ENCODE results near the gene ARHGEF7. TPM values are rescaled to one million over a fixed set of nuclear protein-coding genes. Genes with fewer than 3 reads are reported as not detected.

ARHGEF7 gene
- total RNA-seq, 1 donor from 2014 or later, result 227 TPM

DNA sequence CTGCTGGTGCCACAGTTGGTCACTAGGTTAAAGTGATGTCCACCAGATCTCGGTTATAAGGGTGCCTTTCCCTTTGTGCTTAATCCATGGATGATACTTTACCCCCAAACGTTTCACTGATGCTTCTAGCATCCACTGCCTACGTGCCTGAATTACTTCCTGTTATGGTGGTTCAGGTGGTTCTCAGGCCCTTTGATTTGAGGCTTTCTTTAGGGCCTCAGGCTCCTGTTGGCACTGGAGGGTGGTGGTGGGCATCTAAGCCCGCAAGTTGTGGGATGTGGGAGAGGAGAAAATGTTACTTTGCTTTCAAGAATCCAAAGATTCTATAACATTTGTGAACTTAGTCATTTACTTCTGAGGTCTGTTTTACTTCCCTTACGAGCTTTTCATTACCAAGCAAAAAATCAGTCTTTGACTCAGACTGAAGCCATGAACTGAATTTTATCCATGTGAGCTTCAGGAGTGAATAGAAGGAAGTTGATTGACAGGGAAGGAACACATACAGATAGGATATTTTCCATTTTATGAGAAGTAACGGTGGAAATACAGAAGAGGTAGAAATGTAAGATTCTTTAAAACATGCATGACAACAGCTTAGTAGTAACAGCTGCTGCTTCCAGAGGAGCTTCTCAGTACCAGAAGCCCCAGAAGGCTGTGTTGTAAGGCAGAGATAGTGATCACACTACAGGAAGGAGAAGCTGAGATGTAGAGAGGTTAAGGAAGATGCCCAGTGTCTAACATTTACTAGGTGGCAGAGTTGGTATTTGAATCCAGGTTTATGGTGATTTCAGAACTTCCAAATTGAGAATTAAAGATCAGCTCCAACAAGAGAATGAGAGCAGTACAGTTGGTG, 65.0 kb downstream of the ARHGEF7 start:
- no peak for DNase-seq
- Mint-ChIP-seq H3K36me3 (ENCODE audit: unreplicated experiment) (peaks cover 4% of the 10 kb centered on the region), H3K27me3 (ENCODE audit: unreplicated experiment) (peaks cover 14% of the 10 kb centered on the region), H3K4me1 (ENCODE audit: low read depth, unreplicated experiment) (peaks cover 84% of the 10 kb centered on the region), H3K4me3 (ENCODE audit: unreplicated experiment) (peak overlapping the region; percentile 20), H3K27ac (ENCODE audit: unreplicated experiment) (peak overlapping the region; percentile 81), H3K9me3 (ENCODE audit: unreplicated experiment) (peaks cover 29% of the 10 kb centered on the region)
- TF ChIP-seq, protein P1, sequence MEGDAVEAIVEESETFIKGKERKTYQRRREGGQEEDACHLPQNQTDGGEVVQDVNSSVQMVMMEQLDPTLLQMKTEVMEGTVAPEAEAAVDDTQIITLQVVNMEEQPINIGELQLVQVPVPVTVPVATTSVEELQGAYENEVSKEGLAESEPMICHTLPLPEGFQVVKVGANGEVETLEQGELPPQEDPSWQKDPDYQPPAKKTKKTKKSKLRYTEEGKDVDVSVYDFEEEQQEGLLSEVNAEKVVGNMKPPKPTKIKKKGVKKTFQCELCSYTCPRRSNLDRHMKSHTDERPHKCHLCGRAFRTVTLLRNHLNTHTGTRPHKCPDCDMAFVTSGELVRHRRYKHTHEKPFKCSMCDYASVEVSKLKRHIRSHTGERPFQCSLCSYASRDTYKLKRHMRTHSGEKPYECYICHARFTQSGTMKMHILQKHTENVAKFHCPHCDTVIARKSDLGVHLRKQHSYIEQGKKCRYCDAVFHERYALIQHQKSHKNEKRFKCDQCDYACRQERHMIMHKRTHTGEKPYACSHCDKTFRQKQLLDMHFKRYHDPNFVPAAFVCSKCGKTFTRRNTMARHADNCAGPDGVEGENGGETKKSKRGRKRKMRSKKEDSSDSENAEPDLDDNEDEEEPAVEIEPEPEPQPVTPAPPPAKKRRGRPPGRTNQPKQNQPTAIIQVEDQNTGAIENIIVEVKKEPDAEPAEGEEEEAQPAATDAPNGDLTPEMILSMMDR (IDR thresholded peaks at IDR 0.05; ENCODE audit: partially characterized antibody, unreplicated experiment), result no peak

- peaks cover 44% of the 10 kb centered on the region for H3K9me3 Mint-ChIP-seq (ENCODE audit: unreplicated experiment)
Observed at GRCh38 chr13:111181977-111182376, 66.9 kb downstream of the ARHGEF7 start.

DNA sequence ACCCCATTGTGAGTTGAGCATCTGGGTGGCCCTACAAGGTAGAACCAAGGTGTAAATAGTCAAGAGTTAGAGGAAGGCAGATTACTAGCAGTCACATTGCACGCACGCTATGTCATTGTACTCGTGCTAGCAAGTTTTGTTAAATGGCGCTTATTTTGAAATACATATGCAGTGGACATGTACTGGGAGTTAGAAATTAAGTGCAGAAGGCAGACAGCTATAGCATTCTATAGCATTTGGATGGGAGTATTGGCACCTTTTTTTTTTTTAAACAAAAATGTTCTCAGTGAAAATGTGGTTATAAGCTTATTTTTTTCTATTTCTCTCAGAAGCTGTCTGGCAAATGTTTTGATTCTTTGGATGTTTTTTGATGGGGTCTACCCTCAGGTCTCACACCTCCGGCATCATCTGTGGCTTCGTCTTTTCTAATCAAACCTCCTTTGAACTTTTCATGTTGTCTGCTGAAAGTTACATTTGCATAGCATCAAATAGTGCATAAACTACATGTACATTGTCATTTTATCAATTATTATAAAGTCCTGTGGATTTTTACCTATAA, 68.1 kb downstream of the ARHGEF7 start:
- Mint-ChIP-seq H3K9me3 (ENCODE audit: unreplicated experiment) (peaks cover 41% of the 10 kb centered on the region), H3K36me3 (ENCODE audit: unreplicated experiment) (peaks cover 4% of the 10 kb centered on the region), H3K27ac (ENCODE audit: unreplicated experiment) (peak overlapping the region; percentile 98), H3K27me3 (ENCODE audit: unreplicated experiment) (peaks cover 24% of the 10 kb centered on the region), H3K4me1 (ENCODE audit: low read depth, unreplicated experiment) (peaks cover 87% of the 10 kb centered on the region), H3K4me3 (ENCODE audit: unreplicated experiment) (peak overlapping the region; percentile 70)
- DNase-seq, result no peak
- TF ChIP-seq, protein P1 (IDR thresholded peaks at IDR 0.05; ENCODE audit: partially characterized antibody, unreplicated experiment), result no peak

More at GRCh38 chr13:111181977-111182376, 66.9 kb downstream of the ARHGEF7 start:
- no peak for DNase-seq
- Mint-ChIP-seq H3K4me1 (ENCODE audit: low read depth, unreplicated experiment) (peaks cover 86% of the 10 kb centered on the region), H3K27me3 (ENCODE audit: unreplicated experiment) (peaks cover 25% of the 10 kb centered on the region), H3K4me3 (ENCODE audit: unreplicated experiment) (no peak overlapping the region), H3K36me3 (ENCODE audit: unreplicated experiment) (peaks cover 4% of the 10 kb centered on the region), H3K27ac (ENCODE audit: unreplicated experiment) (peak overlapping the region; percentile 10)
- TF ChIP-seq, protein P1 (IDR thresholded peaks at IDR 0.05; ENCODE audit: partially characterized antibody, unreplicated experiment), result no peak

DNA sequence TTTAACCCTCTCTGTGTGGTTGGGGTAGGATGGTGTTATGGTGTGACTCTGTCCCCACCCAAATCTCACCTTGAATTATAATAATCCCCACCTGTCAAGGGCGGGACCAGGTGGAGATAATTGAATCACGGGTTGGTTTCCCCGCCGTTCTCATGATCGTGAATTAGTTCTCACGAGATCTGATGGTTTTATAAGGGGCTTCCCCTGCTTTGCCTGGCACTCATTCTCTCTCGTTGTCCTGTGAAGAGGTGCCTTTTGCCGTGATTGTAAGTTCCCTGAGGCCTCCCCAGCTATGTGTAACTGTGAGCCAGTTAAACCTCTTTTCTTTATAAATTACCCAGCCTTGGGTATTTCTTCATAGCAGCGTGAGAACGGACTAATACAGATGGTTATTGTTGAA, 68.8 kb downstream of the ARHGEF7 start:
- Mint-ChIP-seq H3K36me3 (ENCODE audit: unreplicated experiment) (peaks cover 4% of the 10 kb centered on the region), H3K27me3 (ENCODE audit: unreplicated experiment) (peaks cover 20% of the 10 kb centered on the region), H3K27ac (ENCODE audit: unreplicated experiment) (peak overlapping the region; percentile 98), H3K4me1 (ENCODE audit: low read depth, unreplicated experiment) (peaks cover 89% of the 10 kb centered on the region), H3K9me3 (ENCODE audit: unreplicated experiment) (peaks cover 38% of the 10 kb centered on the region), H3K4me3 (ENCODE audit: unreplicated experiment) (peak overlapping the region; percentile 77)
- no peak for DNase-seq
- TF ChIP-seq, protein P1 (IDR thresholded peaks at IDR 0.05; ENCODE audit: partially characterized antibody, unreplicated experiment), result no peak
